Effector memory CD4-positive, alpha-beta T cell (primary cell): ENCODE results near the gene CNTN5.
"Not testable (repeated sequence)": the region's sequence is repeated elsewhere in the genome, so short reads cannot be mapped to it uniquely, and the experiment has no call there.

Source experiments
- DNase-seq, 3 donors: peaks; one replicate each; pipeline ENCODE4 v3.0.0-alpha.2; 2020
- H3K27ac ChIP-seq: 2 replicates; pipeline ENCODE4 v1.7.0; 2013; ENCODE audit warnings: mild to moderate bottlenecking, low read length, moderate library complexity; ENCODE audit not compliant: insufficient read depth, poor library complexity, severe bottlenecking
- H3K27me3 ChIP-seq: replicated peaks from 2 replicates; pipeline ENCODE4 v1.7.0; 2013; ENCODE audit warnings: mild to moderate bottlenecking, low read length; ENCODE audit not compliant: insufficient read depth, control insufficient read depth, poor library complexity, severe bottlenecking
- H3K36me3 ChIP-seq: 2 replicates; pipeline ENCODE4 v1.7.0; 2013; ENCODE audit warnings: mild to moderate bottlenecking, low read length, moderate library complexity; ENCODE audit not compliant: control insufficient read depth, insufficient read depth
- H3K4me1 ChIP-seq: 2 replicates; pipeline ENCODE4 v1.7.0; 2013; ENCODE audit warnings: low read length, mild to moderate bottlenecking; ENCODE audit not compliant: control insufficient read depth, insufficient read depth, poor library complexity, severe bottlenecking
- H3K4me3 ChIP-seq: 2 replicates; pipeline ENCODE4 v1.7.0; 2013; ENCODE audit warnings: low read length, low read depth, mild to moderate bottlenecking; ENCODE audit not compliant: insufficient read depth, poor library complexity, severe bottlenecking
- H3K9me3 ChIP-seq: 2 replicates; pipeline ENCODE4 v1.7.0; 2013; ENCODE audit warnings: mild to moderate bottlenecking, low read length, moderate library complexity; ENCODE audit not compliant: control insufficient read depth

CNTN5 gene

GRCh38 chr11:99791354-99791753 lies 770.6 kb downstream of the CNTN5 start:
- Histone ChIP-seq H3K9me3 (no peaks in the 10 kb centered on the region), H3K36me3 (no peaks in the 10 kb centered on the region), H3K27ac (no peak overlapping the region), H3K27me3 (no peaks in the 10 kb centered on the region), H3K4me1 (no peaks in the 10 kb centered on the region), H3K4me3 (no peak overlapping the region)
- DNase-seq = no peak

- no peak for DNase-seq
- H3K4me1 ChIP-seq = no peaks in the 10 kb centered on the region
- no peak overlapping the region for H3K27ac ChIP-seq
- no peaks in the 10 kb centered on the region for H3K27me3 ChIP-seq
- H3K9me3 ChIP-seq = no peaks in the 10 kb centered on the region
- H3K36me3 ChIP-seq = no peaks in the 10 kb centered on the region
- no peak overlapping the region for H3K4me3 ChIP-seq
Measured at GRCh38 chr11:99795999-99796398, 775.2 kb downstream of the CNTN5 start.

DNA sequence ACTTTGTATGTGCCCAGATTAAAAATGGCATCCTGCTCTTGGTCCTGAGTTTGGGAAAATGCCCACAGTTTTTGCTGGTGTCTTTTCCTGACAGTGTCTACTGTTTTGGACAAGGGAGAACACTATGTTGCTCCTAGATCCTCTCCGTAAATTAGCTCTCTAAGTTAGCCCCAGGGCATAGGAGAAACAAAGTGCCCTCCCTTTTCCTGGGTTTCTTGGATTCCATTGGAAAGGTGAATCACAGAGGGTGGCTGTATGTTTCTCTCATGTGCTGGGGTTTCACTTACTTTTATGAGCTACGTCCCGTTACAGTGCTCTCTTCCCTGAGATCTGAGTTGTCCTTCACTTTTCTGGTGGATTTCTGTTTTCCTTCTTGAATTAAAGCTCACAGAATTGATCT lies 782.8 kb downstream of the CNTN5 start:
- H3K4me1 ChIP-seq = no peaks in the 10 kb centered on the region
- no peaks in the 10 kb centered on the region for H3K36me3 ChIP-seq
- no peak for DNase-seq
- no peaks in the 10 kb centered on the region for H3K9me3 ChIP-seq
- no peak overlapping the region for H3K27ac ChIP-seq
- no peak overlapping the region for H3K4me3 ChIP-seq
- H3K27me3 ChIP-seq = no peaks in the 10 kb centered on the region

- Histone ChIP-seq H3K36me3 (no peaks in the 10 kb centered on the region), H3K9me3 (no peaks in the 10 kb centered on the region), H3K27me3 (no peaks in the 10 kb centered on the region), H3K27ac (no peak overlapping the region), H3K4me1 (no peaks in the 10 kb centered on the region), H3K4me3 (no peak overlapping the region)
- no peak for DNase-seq
Measured at GRCh38 chr11:99812516-99812915, 791.8 kb downstream of the CNTN5 start.

- no peaks in the 10 kb centered on the region for H3K36me3 ChIP-seq
- no peak overlapping the region for H3K4me3 ChIP-seq
- no peaks in the 10 kb centered on the region for H3K27me3 ChIP-seq
- no peaks in the 10 kb centered on the region for H3K9me3 ChIP-seq
- no peaks in the 10 kb centered on the region for H3K4me1 ChIP-seq
- no peak for DNase-seq
- H3K27ac ChIP-seq = no peak overlapping the region
Measured at GRCh38 chr11:99814021-99814420, 793.3 kb downstream of the CNTN5 start.

DNA sequence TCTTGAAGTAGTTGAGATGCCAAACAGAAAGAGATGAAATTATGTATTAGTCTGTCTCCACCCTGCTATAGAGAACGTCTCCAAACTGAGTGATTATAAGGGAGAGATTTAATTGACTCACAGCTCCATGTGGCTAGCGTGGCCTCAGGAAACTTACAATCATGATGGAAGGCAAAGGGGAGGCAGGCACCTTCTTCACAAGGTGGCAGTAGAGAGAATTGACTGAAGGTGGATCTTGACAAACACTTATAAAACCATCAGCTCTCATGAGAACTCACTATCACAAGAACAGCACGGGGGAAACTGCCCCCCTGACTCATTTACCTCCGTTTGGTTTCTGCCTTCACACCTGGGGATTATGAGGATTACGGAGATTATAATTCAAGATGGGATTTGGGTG lies 794.0 kb downstream of the CNTN5 start:
- DNase-seq = no peak
- H3K36me3 ChIP-seq = no peaks in the 10 kb centered on the region
- no peaks in the 10 kb centered on the region for H3K4me1 ChIP-seq
- no peak overlapping the region for H3K27ac ChIP-seq
- H3K27me3 ChIP-seq = no peaks in the 10 kb centered on the region
- peaks cover 3% of the 10 kb centered on the region for H3K9me3 ChIP-seq
- no peak overlapping the region for H3K4me3 ChIP-seq

- Histone ChIP-seq H3K36me3 (no peaks in the 10 kb centered on the region), H3K4me1 (no peaks in the 10 kb centered on the region), H3K27ac (no peak overlapping the region), H3K4me3 (no peak overlapping the region), H3K27me3 (no peaks in the 10 kb centered on the region), H3K9me3 (peaks cover 3% of the 10 kb centered on the region)
- no peak for DNase-seq
Measured at GRCh38 chr11:99818991-99819390, 798.2 kb downstream of the CNTN5 start.

- no peak overlapping the region for H3K27ac ChIP-seq
- no peaks in the 10 kb centered on the region for H3K4me1 ChIP-seq
- no peaks in the 10 kb centered on the region for H3K27me3 ChIP-seq
- no peak overlapping the region for H3K4me3 ChIP-seq
- no peak for DNase-seq
- no peaks in the 10 kb centered on the region for H3K36me3 ChIP-seq
- peaks cover 3% of the 10 kb centered on the region for H3K9me3 ChIP-seq
Measured at GRCh38 chr11:99822846-99823565, 802.3 kb downstream of the CNTN5 start.

DNA sequence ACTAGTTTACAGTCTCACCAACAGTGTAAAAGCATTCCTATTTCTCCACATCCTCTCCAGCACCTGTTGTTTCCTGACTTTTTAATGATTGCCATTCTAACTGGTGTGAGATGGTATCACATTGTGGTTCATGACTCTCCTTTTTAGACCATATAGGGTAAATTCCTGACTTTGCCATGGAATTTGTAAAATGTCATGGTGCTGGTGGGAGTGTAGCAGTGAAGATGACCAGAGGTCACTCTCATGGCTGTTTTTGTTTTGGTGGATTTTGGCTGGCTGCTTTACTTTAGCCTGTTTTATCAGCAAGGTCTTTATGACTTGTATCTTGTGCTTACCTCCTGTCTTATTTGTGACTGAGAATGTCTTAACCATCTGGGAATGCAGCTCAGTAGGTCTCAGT lies 816.0 kb downstream of the CNTN5 start:
- H3K9me3 ChIP-seq, H3K27ac ChIP-seq, H3K36me3 ChIP-seq, DNase-seq, H3K4me1 ChIP-seq, H3K4me3 ChIP-seq, H3K27me3 ChIP-seq: not testable (repeated sequence)

- Histone ChIP-seq H3K27me3 (no peaks in the 10 kb centered on the region), H3K4me3 (no peak overlapping the region), H3K4me1 (no peaks in the 10 kb centered on the region), H3K9me3 (no peaks in the 10 kb centered on the region), H3K36me3 (no peaks in the 10 kb centered on the region), H3K27ac (no peak overlapping the region)
- DNase-seq = no peak
Measured at GRCh38 chr11:99841885-99842284, 821.1 kb downstream of the CNTN5 start.
